GM12872 (cell line): Measurements from ENCODE around the gene ERFL.
A peak's percentile ranks its signal among the peaks of the same experiment; 100 is the strongest.

Source experiments
- TF ChIP-seq, protein P1 (sequence below): IDR thresholded peaks from 3 replicates; pipeline ENCODE4 v1.5.1; 2011; ENCODE audit warnings: low read depth, mild to moderate bottlenecking, low read length, moderate library complexity; ENCODE audit not compliant: insufficient read depth

The ERFL gene

DNA sequence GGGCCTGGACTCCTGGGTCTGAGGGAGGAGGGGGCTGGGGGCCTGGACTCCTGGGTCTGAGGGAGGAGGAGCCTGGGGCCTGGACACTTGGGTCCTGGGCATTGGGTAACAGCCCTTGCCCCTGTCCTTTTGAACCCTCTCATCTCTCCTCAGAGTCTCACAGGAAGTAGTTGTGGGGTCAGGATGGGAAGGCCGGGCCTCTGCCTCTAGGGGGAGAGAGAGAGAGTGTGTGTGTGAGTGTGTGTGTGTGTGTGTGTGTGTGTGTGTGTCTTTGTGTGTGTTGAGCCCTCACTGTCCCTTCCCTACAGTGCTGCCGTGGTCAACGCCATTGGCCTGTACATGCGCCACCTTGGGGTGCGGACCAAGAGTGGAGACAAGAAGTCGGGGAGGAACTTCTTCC, 34.4 kb downstream of the ERFL start:
- TF ChIP-seq, protein P1, sequence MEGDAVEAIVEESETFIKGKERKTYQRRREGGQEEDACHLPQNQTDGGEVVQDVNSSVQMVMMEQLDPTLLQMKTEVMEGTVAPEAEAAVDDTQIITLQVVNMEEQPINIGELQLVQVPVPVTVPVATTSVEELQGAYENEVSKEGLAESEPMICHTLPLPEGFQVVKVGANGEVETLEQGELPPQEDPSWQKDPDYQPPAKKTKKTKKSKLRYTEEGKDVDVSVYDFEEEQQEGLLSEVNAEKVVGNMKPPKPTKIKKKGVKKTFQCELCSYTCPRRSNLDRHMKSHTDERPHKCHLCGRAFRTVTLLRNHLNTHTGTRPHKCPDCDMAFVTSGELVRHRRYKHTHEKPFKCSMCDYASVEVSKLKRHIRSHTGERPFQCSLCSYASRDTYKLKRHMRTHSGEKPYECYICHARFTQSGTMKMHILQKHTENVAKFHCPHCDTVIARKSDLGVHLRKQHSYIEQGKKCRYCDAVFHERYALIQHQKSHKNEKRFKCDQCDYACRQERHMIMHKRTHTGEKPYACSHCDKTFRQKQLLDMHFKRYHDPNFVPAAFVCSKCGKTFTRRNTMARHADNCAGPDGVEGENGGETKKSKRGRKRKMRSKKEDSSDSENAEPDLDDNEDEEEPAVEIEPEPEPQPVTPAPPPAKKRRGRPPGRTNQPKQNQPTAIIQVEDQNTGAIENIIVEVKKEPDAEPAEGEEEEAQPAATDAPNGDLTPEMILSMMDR, result peak; percentile 42; the same call in 2 of the 3 replicates

DNA sequence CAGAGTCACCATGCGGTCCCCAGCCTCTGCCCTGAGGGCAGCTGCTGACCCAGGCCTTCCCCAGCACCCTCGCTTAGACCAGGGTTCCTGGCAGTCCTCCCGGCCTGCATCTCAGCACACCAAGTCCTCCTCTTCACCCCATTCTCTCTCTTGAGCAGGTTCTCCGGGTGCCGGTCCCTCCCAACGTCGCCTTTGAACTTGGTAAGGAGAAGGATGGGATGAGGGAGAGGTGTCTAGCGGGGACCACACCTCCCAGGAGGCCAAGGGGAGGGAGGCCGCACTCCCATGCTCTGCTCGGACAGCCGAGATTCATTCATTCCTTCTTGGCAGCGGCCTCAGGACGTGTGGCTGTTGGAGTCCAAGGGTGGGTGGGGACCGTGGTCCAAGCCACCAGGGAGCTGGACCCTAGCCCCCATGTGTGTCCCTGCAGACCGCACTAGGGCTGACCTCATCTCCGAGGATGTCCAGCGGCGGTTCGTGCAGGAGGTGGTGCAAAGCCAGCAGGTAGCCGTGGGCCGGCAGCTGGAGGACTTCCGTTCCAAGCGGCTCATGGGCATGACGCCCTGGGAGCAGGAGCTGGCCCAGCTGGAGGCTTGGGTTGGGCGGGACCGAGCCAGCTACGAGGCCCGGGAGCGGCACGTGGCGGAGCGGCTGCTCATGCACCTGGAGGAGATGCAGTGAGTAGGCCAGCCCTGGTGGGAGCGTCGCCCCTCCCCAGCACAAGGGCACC, 35.9 kb downstream of the ERFL start:
- TF ChIP-seq, protein P1, result no peak

DNA sequence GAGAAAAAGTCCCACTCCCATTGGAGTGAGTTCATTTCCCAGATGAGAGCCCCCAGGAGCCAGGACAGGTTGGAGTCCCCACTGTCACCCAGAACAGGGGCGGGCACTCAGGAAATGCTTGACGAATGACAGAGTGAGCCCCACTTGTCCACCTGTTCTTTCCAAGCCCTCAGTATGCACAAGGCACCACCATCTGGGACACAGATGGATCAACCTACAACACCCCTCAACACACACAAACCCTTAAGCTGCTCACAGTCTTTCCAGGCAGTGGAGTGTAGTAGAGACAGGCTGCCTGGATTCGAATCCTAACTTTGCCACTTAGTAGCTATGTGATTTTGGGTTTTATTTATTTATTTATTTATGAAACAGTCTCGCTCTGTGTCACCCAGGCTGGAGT, 37.3 kb downstream of the ERFL start:
- TF ChIP-seq, protein P1, result no peak

DNA sequence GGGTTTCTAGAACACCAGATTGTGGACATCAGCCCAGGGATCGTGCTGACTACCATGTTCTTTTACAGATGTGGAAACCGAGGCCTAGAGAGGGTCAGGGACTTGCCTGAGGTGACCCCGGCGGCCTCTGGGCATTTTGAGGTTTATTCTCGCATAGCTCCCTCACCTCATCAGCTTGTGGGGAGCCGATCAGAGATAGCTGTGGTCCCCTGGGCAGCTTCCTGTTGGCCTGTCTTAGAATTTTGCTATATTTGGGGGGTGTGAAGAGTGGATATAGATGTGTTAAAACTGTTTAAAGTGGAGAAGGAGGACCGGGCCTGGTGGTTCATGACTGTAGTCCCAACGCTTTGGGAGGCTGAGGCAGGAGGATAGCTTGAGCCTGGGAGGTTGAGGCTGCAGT, 38.4 kb downstream of the ERFL start:
- TF ChIP-seq, protein P1, result no peak

DNA sequence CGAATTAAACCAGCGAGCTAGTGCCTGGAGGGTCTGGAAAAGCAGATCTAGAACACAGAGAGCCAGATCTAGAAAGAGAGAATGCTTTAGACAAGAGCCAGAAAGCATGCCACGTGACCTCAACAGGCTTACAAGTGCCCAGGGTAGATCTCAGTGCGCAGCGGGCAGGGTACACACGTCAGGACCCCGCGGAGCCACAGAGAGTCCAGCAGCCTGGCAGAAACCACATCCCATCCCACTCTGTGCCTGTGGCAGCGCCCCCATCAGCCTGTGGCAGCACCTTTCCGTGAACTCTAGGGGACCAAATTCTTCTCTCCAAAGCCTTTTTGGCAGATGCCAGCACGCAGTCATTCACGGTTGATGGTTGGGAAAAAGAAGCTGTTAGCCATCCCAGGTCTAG, 39.3 kb downstream of the ERFL start:
- TF ChIP-seq, protein P1, result no peak

DNA sequence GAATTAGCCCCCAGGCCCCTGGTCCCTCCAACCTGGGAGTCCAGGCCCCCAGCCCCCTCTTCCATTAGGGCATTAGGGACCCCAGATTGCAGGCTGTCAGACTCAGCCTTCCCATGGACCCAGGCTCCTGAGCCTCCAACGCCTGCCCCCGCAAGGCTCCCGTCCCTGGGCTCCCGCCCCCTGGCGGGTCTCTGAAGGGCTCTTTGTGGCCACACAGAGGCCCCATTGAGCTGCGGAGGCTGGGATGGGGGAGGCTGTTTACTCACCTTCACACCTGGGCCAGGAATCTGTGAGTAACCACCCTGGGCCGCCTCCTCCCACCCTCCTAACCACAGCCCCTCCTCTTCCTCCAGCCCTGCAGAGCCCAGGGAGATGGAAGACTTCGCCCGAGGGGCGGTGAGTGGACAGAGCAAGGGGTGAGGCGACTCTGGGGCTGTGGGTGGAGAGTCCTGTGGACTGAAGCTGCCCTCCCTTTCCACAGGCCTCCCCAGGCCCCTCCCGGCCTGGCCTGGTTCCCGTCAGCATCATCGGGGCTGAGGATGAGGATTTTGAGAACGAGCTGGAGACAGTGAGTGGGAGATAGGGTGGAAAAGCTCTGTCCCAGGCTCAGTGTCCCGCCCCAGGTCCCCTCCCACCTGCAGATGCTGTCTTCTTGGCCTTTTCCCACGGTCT, 40.4 kb downstream of the ERFL start:
- TF ChIP-seq, protein P1, result peak; percentile 54

DNA sequence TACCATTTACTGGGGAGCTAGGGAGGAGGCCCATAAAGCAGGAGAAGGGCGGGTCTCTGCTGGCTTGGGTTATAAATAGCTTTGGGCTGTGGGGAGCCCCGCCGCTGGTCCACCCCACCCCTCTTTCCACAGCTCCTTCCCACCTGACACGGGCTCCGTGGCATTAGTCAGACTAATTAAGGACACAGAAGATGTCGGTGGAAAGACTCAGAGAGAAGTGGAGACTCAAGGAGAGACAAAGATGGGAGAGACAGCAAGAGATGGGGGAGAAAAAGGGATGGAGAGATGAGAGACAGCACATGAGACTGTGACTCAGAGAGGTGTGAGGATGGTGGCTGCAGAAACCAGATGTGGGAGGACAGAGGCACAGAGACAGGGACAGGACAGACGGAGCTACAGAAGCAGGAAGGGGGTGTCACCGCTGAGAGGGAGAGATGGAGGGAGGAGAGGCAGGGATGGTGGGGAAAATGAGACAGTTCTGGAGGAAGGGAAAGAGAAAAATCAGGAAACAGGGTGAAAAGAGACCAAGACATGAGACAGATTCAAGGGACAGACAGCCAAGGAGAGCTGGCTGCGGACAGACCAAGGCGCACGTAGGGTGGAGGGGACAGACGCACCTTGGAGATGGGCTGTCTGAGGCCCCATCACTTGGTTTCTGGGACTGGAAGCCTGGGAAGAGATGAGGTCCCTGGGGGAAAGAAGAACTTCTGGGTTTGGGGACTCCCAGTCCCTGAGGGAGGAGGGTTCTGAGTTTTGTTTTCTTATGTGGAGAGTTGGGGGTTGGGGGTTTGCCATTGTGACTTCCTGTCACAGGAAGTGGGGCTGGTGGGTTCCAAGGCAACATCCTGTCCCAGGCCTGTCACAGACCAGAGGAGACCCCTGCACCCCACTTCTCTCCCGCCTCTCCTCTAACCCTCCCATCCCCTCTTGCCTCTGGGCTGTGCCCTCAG, 41.2 kb downstream of the ERFL start:
- TF ChIP-seq, protein P1, result no peak
